Measurements from ENCODE around the gene BSG.

Gene BSG

GRCh38 chr19:574658-575526, 2.5 kb downstream of the BSG start:
- peak overlapping the region; percentile 40 for H3K4me3 ChIP-seq (ENCODE audit: low read length)
- DNase-seq (ENCODE audit: low read depth) = no peak
- no peak for TF ChIP-seq CTCF (conservative IDR thresholded peaks at IDR 0.05; ENCODE audit: low read length)

- H3K4me3 ChIP-seq (ENCODE audit: low read length) = peak overlapping the region; percentile 40
- no peak for TF ChIP-seq CTCF (conservative IDR thresholded peaks at IDR 0.05; ENCODE audit: low read length)
- peak; percentile 45 for DNase-seq (ENCODE audit: low read depth)
Observed at GRCh38 chr19:575527-576506, 3.4 kb downstream of the BSG start.

GRCh38 chr19:576768-577438, 4.5 kb downstream of the BSG start:
- H3K4me3 ChIP-seq (ENCODE audit: low read length) = no peak overlapping the region
- TF ChIP-seq CTCF (conservative IDR thresholded peaks at IDR 0.05; ENCODE audit: low read length) = no peak
- no peak for DNase-seq (ENCODE audit: low read depth)

GRCh38 chr19:577439-578392, 5.3 kb downstream of the BSG start:
- no peak overlapping the region for H3K4me3 ChIP-seq (ENCODE audit: low read length)
- no peak for DNase-seq (ENCODE audit: low read depth)

GRCh38 chr19:579111-579841, 6.9 kb downstream of the BSG start:
- no peak for TF ChIP-seq CTCF (conservative IDR thresholded peaks at IDR 0.05; ENCODE audit: low read length)
- no peak for DNase-seq (ENCODE audit: low read depth)
- no peak overlapping the region for H3K4me3 ChIP-seq (ENCODE audit: low read length)

More at GRCh38 chr19:577439-578392, 5.3 kb downstream of the BSG start:
- TF ChIP-seq CTCF (conservative IDR thresholded peaks at IDR 0.05; ENCODE audit: low read length) = no peak

All from AG10803 (cell line).